ENCODE data around the gene NECTIN1. TPM values are rescaled to one million over a fixed set of nuclear protein-coding genes. Genes with fewer than 3 reads are reported as not detected.

NECTIN1 gene
- total and polyA plus RNA-seq, 2 donors (not counting 3 experiments of a cell fraction or from before 2014, with no cell fraction given): 10.8 to 23.6 TPM

GRCh38 chr11:119691020-119691666, 37.9 kb downstream of the NECTIN1 start:
- Histone ChIP-seq H3K36me3 (ENCODE audit: control insufficient read depth in 2 of 2, extremely low read depth in 1 of 2, insufficient read depth in 2 of 2, low read length in 2 of 2) (no peaks in the 10 kb centered on the region), H2AFZ (ENCODE audit: low read depth, low read length) (no peak overlapping the region), H3K4me2 (ENCODE audit: insufficient read depth, low read length) (no peak overlapping the region), H3K9ac (replicated peaks; ENCODE audit: extremely low read depth, insufficient read depth, low read length) (no peak overlapping the region), H3K79me2 (ENCODE audit: control insufficient read depth, insufficient read depth, low read length) (no peaks in the 10 kb centered on the region), H3K9me1 (replicated peaks; ENCODE audit: control insufficient read depth, extremely low read depth, insufficient read depth, low read length) (no peaks in the 10 kb centered on the region), H3K4me1 (ENCODE audit: control insufficient read depth, extremely low read depth, insufficient read depth, low read length) (no peaks in the 10 kb centered on the region), H3K4me3 (replicated peaks in 1 of 3; ENCODE audit: insufficient read depth in 1 of 3, low read depth in 1 of 3, low read length in 3 of 3) (no peak overlapping the region), H3K9me3 (replicated peaks; ENCODE audit: control insufficient read depth, insufficient read depth, low read length) (no peaks in the 10 kb centered on the region), H4K20me1 (replicated peaks; ENCODE audit: control insufficient read depth, extremely low read depth, insufficient read depth, low read length) (no peaks in the 10 kb centered on the region), H3K27ac (ENCODE audit: insufficient read depth, low read depth, low read length) (no peak overlapping the region), H3K27me3 (ENCODE audit: control insufficient read depth in 2 of 2, insufficient read depth in 2 of 2, low read length in 2 of 2) (no peaks in the 10 kb centered on the region)
- no TSS peak for BruUV-seq (replicated peaks)
- TF ChIP-seq POLR2AphosphoS5 (IDR thresholded peaks at IDR 0.05; ENCODE audit: insufficient read depth, low read depth, low read length) (no peak), CTCF (IDR thresholded peaks at IDR 0.05; ENCODE audit: extremely low read depth in 1 of 2, insufficient read depth in 1 of 2, low read depth in 1 of 2, low read length in 2 of 2) (peak; percentile 4 to 27), FOS (IDR thresholded peaks at IDR 0.05; ENCODE audit: borderline replicate concordance, insufficient read depth, low read length) (no peak), POLR2A (IDR thresholded peaks at IDR 0.05; ENCODE audit: low read depth, low read length) (no peak)
- POLR2A ChIA-PET: no interaction called here
- FAIRE-seq (no peak), DNase-seq (ENCODE audit: low read depth, low spot score) (no peak)
- intact Hi-C loops (cut with micrococcal nuclease): no loop called here
- dilution Hi-C loops (cut with MboI; ENCODE audit: extremely low pct_ligation_motif_present, low sequenced_read_pairs): no loop called here
- CTCF ChIA-PET: interaction anchor here (0.9 to 1.5 kb wide), 3 partner anchors 10 to 38 kb away, joined by 3 to 9 read pairs (median 3); partner anchors contain the start of gene NECTIN1

- TF ChIP-seq MAX (IDR thresholded peaks at IDR 0.05; ENCODE audit: insufficient read depth, insufficient read length): no peak
- H3K9ac ChIP-seq (replicated peaks; ENCODE audit: extremely low read depth, insufficient read depth, low read length): no peak overlapping the region
These were observed 39.7 kb downstream of the NECTIN1 start for GRCh38 chr11:119689302-119689701.

More at GRCh38 chr11:119689302-119689701, 39.7 kb downstream of the NECTIN1 start:
- no peaks in the 10 kb centered on the region for H3K9me1 ChIP-seq (replicated peaks; ENCODE audit: control insufficient read depth, extremely low read depth, insufficient read depth, low read length)
- intact Hi-C loops (cut with micrococcal nuclease): no loop called here
- H3K4me2 ChIP-seq (ENCODE audit: insufficient read depth, low read length): no peak overlapping the region
- no peak overlapping the region for H2AFZ ChIP-seq (ENCODE audit: low read depth, low read length)
- peaks cover 9% of the 10 kb centered on the region for H3K4me1 ChIP-seq (ENCODE audit: control insufficient read depth, extremely low read depth, insufficient read depth, low read length)
- FAIRE-seq (no peak), DNase-seq (ENCODE audit: low read depth, low spot score) (no peak)
- BruUV-seq (replicated peaks): no TSS peak
- CTCF ChIA-PET: interaction anchor here (1.4 kb wide), 1 partner anchor 40 kb away, joined by 3 read pairs; the partner anchor contains the start of gene NECTIN1
- H3K9me3 ChIP-seq (replicated peaks; ENCODE audit: control insufficient read depth, insufficient read depth, low read length): no peaks in the 10 kb centered on the region
- H3K27me3 ChIP-seq (ENCODE audit: control insufficient read depth in 2 of 2, insufficient read depth in 2 of 2, low read length in 2 of 2): no peaks in the 10 kb centered on the region
- dilution Hi-C loops (cut with MboI; ENCODE audit: extremely low pct_ligation_motif_present, low sequenced_read_pairs): no loop called here
- POLR2A ChIA-PET: no interaction called here
- no peaks in the 10 kb centered on the region for H3K36me3 ChIP-seq (ENCODE audit: control insufficient read depth in 2 of 2, extremely low read depth in 1 of 2, insufficient read depth in 2 of 2, low read length in 2 of 2)
- no peaks in the 10 kb centered on the region for H3K79me2 ChIP-seq (ENCODE audit: control insufficient read depth, insufficient read depth, low read length)
- H3K4me3 ChIP-seq (replicated peaks in 1 of 3; ENCODE audit: insufficient read depth in 1 of 3, low read depth in 1 of 3, low read length in 3 of 3): no peak overlapping the region
- H4K20me1 ChIP-seq (replicated peaks; ENCODE audit: control insufficient read depth, extremely low read depth, insufficient read depth, low read length): no peaks in the 10 kb centered on the region
- no peak overlapping the region for H3K27ac ChIP-seq (ENCODE audit: insufficient read depth, low read depth, low read length)

Measured in endothelial cell of umbilical vein (primary cell).